Ishikawa (cell line): ENCODE results near the gene HHAT.

Source experiments
- CEBPB ChIP-seq: IDR thresholded peaks from 2 replicates; pipeline ENCODE4 v1.6.1; 2012
- CREB1 ChIP-seq: IDR thresholded peaks from 2 replicates; pipeline ENCODE4 v1.6.1; 2012; ENCODE audit warnings: low read depth
- EGR1 ChIP-seq: IDR thresholded peaks from 2 replicates; pipeline ENCODE4 v1.6.1; 2012
- EP300 ChIP-seq: IDR thresholded peaks from 2 replicates; pipeline ENCODE4 v1.6.1; 2012; ENCODE audit warnings: borderline replicate concordance
- FOXM1 ChIP-seq: IDR thresholded peaks from 2 replicates; pipeline ENCODE4 v1.6.1; 2012; ENCODE audit warnings: low read depth, borderline replicate concordance
- MAX ChIP-seq: IDR thresholded peaks from 2 replicates; pipeline ENCODE4 v1.6.1; 2012
- NFIC ChIP-seq: IDR thresholded peaks from 2 replicates; pipeline ENCODE4 v1.6.1; 2012
- RAD21 ChIP-seq: IDR thresholded peaks from 2 replicates; pipeline ENCODE4 v1.6.1; 2012; ENCODE audit warnings: low read depth
- REST ChIP-seq: IDR thresholded peaks from 2 replicates; pipeline ENCODE4 v1.6.1; 2012; ENCODE audit warnings: low read depth, mild to moderate bottlenecking
- TAF1 ChIP-seq: IDR thresholded peaks from 2 replicates; pipeline ENCODE4 v1.6.1; 2012; ENCODE audit warnings: low read depth, mild to moderate bottlenecking
- TCF12 ChIP-seq: IDR thresholded peaks from 2 replicates; pipeline ENCODE4 v1.6.1; 2012; ENCODE audit warnings: low read depth
- TEAD4 ChIP-seq: IDR thresholded peaks from 2 replicates; pipeline ENCODE4 v1.6.1; 2012
- USF1 ChIP-seq: IDR thresholded peaks from 2 replicates; pipeline ENCODE4 v1.6.1; 2012
- YY1 ChIP-seq: IDR thresholded peaks from 2 replicates; pipeline ENCODE4 v1.6.1; 2012; ENCODE audit warnings: low read depth
- ZBTB7A ChIP-seq: IDR thresholded peaks from 2 replicates; pipeline ENCODE4 v1.6.1; 2012; ENCODE audit warnings: low read depth

The HHAT gene

DNA sequence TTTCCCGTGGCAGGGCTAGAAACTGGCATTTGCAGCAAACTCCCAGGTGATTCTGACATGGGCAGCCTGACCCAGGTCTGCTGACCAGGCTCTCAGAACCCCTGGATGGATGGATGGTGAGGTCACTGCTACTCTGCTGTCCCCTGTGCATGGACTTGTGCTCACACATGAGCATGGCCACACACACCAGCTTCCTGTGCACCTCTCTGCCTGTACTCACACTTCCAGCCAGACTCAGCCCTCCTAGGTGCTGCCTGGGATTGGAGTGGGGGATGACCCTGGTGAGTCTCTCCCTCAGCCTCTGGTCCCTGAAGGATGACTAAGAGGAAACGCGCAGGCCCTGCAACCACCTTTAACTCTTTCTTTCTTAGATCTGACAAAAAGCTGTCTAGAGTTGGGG lies 361.1 kb downstream of the HHAT start:
- no peak for TF ChIP-seq ZBTB7A
- no peak for TF ChIP-seq USF1
- no peak for TF ChIP-seq TCF12
- TF ChIP-seq YY1 = no peak
- TF ChIP-seq CREB1 = no peak
- TF ChIP-seq EP300 = no peak
- no peak for TF ChIP-seq EGR1

DNA sequence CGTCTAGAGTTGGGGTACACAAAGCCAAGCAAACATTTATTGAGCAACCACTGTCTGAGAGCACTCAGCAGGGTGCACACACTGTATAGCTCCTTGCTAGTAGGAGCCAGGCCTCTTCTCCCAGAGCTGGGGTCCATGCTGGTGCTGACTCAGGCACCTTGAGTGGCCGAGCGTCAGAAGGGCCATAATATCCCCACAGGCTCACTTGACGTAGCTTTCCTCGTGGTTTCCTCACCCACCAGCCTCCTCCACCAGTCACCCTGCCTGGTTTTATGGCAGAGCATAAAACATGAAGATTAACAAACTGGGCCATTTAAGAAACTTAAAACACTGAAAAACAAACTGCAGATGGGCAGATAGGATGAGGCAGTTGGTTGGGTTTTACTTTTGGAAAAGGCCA lies 361.5 kb downstream of the HHAT start:
- TF ChIP-seq NFIC (no peak), TCF12 (no peak), CREB1 (no peak), CEBPB (no peak), ZBTB7A (no peak), EP300 (no peak), FOXM1 (no peak), EGR1 (no peak), RAD21 (no peak), MAX (no peak), TEAD4 (no peak), YY1 (no peak), REST (no peak), USF1 (no peak), TAF1 (no peak)

DNA sequence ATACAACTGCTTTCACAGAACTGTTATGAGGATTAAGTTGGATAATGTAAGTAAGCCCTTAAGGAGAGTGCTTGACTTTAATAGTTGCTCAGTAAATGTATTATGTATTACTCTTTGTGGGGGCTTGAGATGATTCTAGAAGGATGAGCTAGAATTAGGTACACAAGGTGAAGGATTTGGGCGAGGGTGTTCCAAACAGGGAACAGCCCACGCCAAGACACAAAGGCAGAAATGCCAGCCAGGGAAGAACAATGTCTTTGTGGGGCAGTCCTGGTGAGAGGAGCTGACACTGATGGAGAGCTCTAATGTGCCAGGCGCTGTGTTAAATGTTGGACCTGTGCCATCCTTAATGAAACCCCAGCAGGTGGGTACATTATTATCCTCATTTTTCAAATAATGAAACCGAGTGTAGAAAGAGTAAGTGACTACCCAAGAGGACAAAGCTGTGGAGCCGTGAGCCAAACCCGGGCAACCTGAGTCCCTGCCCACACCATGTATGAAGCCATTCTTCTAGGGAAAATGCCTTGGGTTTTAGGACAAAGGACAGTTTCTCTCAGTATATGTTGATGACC lies 362.4 kb downstream of the HHAT start:
- no peak for TF ChIP-seq EGR1
- TF ChIP-seq RAD21 = no peak

GRCh38 chr1:210692796-210693195 lies 364.1 kb downstream of the HHAT start:
- TF ChIP-seq RAD21 (no peak), TEAD4 (no peak), CREB1 (no peak), REST (no peak), ZBTB7A (no peak)

GRCh38 chr1:210695026-210695425 lies 366.3 kb downstream of the HHAT start:
- TF ChIP-seq TCF12 = no peak

GRCh38 chr1:210696709-210697108 lies 368.0 kb downstream of the HHAT start:
- no peak for TF ChIP-seq ZBTB7A
- TF ChIP-seq EP300 = no peak
- TF ChIP-seq REST = no peak
- TF ChIP-seq USF1 = no peak
- no peak for TF ChIP-seq TEAD4
- TF ChIP-seq YY1 = no peak
- TF ChIP-seq TCF12 = no peak
- no peak for TF ChIP-seq EGR1
- TF ChIP-seq CEBPB = no peak
- TF ChIP-seq TAF1 = no peak
- no peak for TF ChIP-seq CREB1
- TF ChIP-seq NFIC = no peak
- TF ChIP-seq FOXM1 = no peak
- no peak for TF ChIP-seq MAX
